ENCODE results near the gene SEPTIN12. TPM values are rescaled to one million over a fixed set of nuclear protein-coding genes. Genes with fewer than 3 reads are reported as not detected.

Gene SEPTIN12
- polyA plus RNA-seq, 3 donors = not detected

GRCh38 chr16:4755687-4756086 is 32.5 kb downstream of the SEPTIN12 start:
- H3K79me2 ChIP-seq (ENCODE audit: insufficient read depth, low read length) = no peaks in the 10 kb centered on the region
- no peak overlapping the region for H3K4me2 ChIP-seq (replicated peaks; ENCODE audit: extremely low read depth, low read length, poor library complexity, severe bottlenecking)
- H3K36me3 ChIP-seq (replicated peaks in 1 of 2; ENCODE audit: control insufficient read depth in 1 of 2, insufficient read depth in 2 of 2, low read length in 2 of 2) = peaks cover 73 to 91% of the 10 kb centered on the region in 2 donors
- H3K27me3 ChIP-seq (ENCODE audit: control insufficient read depth in 2 of 2, insufficient read depth in 2 of 2, low read length in 2 of 2) = no peaks in the 10 kb centered on the region
- TF ChIP-seq, protein P1, sequence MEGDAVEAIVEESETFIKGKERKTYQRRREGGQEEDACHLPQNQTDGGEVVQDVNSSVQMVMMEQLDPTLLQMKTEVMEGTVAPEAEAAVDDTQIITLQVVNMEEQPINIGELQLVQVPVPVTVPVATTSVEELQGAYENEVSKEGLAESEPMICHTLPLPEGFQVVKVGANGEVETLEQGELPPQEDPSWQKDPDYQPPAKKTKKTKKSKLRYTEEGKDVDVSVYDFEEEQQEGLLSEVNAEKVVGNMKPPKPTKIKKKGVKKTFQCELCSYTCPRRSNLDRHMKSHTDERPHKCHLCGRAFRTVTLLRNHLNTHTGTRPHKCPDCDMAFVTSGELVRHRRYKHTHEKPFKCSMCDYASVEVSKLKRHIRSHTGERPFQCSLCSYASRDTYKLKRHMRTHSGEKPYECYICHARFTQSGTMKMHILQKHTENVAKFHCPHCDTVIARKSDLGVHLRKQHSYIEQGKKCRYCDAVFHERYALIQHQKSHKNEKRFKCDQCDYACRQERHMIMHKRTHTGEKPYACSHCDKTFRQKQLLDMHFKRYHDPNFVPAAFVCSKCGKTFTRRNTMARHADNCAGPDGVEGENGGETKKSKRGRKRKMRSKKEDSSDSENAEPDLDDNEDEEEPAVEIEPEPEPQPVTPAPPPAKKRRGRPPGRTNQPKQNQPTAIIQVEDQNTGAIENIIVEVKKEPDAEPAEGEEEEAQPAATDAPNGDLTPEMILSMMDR (IDR thresholded peaks at IDR 0.05) = no peak
- Mint-ChIP-seq H3K4me1 (no peaks in the 10 kb centered on the region), H3K4me3 (no peak overlapping the region), H3K9me3 (peaks cover 5 to 11% (median 8%) of the 10 kb centered on the region in 7 donors), H3K36me3 (peaks cover 77 to 92% of the 10 kb centered on the region in 2 donors), H3K27me3 (ENCODE audit: low read depth in 3 of 3) (peaks cover 0 to 1% (median 0%) of the 10 kb centered on the region in 3 donors), H3K27ac (no peak overlapping the region)
- H3K27ac ChIP-seq (ENCODE audit: low read depth in 1 of 2, low read length in 2 of 2) = no peak overlapping the region
- WGBS (ENCODE audit: insufficient coverage) = 100% methylated on average over 5 of the region's 6 CpGs
- intact Hi-C loops (cut with micrococcal nuclease) = no loop called here
- H3K9ac ChIP-seq (ENCODE audit: insufficient read depth, low read length, poor library complexity, severe bottlenecking) = no peak overlapping the region
- H3K9me3 ChIP-seq (replicated peaks in 1 of 2; ENCODE audit: control insufficient read depth in 1 of 2, insufficient read depth in 1 of 2, low read length in 2 of 2) = peaks cover 0 to 6% of the 10 kb centered on the region in 2 donors
- no peak overlapping the region for H2AFZ ChIP-seq (ENCODE audit: insufficient read depth, low read depth, low read length, poor library complexity, severe bottlenecking)
- no peak overlapping the region for H3K4me3 ChIP-seq (replicated peaks in 1 of 3; ENCODE audit: low read depth in 2 of 3, low read length in 3 of 3)
- H3K4me1 ChIP-seq (ENCODE audit: control insufficient read depth in 1 of 2, insufficient read depth in 2 of 2, low read length in 2 of 2) = no peaks in the 10 kb centered on the region
- no peaks in the 10 kb centered on the region for H4K20me1 ChIP-seq (ENCODE audit: insufficient read depth, low read length)
- DNase-seq = no peak

GRCh38 chr16:4754865-4755264 is 33.3 kb downstream of the SEPTIN12 start:
- H3K4me1 Mint-ChIP-seq = no peaks in the 10 kb centered on the region
- H3K4me1 ChIP-seq (ENCODE audit: control insufficient read depth in 1 of 2, insufficient read depth in 2 of 2, low read length in 2 of 2) = no peaks in the 10 kb centered on the region
- peaks cover 5 to 11% (median 8%) of the 10 kb centered on the region in 7 donors for H3K9me3 Mint-ChIP-seq
- H3K36me3 Mint-ChIP-seq = peaks cover 69 to 89% of the 10 kb centered on the region in 2 donors
- peaks cover 0 to under 1% (median 0%) of the 10 kb centered on the region in 3 donors for H3K27me3 Mint-ChIP-seq (ENCODE audit: low read depth in 3 of 3)
- no peak overlapping the region for H3K4me2 ChIP-seq (replicated peaks; ENCODE audit: extremely low read depth, low read length, poor library complexity, severe bottlenecking)
- WGBS (ENCODE audit: insufficient coverage) = no CpG with 5 or more reads among the region's 4 CpGs
- H3K4me3 ChIP-seq (replicated peaks in 1 of 3; ENCODE audit: low read depth in 2 of 3, low read length in 3 of 3) = no peak overlapping the region
- no peaks in the 10 kb centered on the region for H4K20me1 ChIP-seq (ENCODE audit: insufficient read depth, low read length)
- H3K4me3 Mint-ChIP-seq = no peak overlapping the region
- H3K79me2 ChIP-seq (ENCODE audit: insufficient read depth, low read length) = no peaks in the 10 kb centered on the region
- no peak overlapping the region for H2AFZ ChIP-seq (ENCODE audit: insufficient read depth, low read depth, low read length, poor library complexity, severe bottlenecking)
- no peak overlapping the region for H3K9ac ChIP-seq (ENCODE audit: insufficient read depth, low read length, poor library complexity, severe bottlenecking)
- intact Hi-C loops (cut with micrococcal nuclease) = no loop called here
- TF ChIP-seq, protein P1 (IDR thresholded peaks at IDR 0.05) = no peak
- H3K27ac Mint-ChIP-seq = no peak overlapping the region
- no peak overlapping the region for H3K27ac ChIP-seq (ENCODE audit: low read depth in 1 of 2, low read length in 2 of 2)
- no peaks in the 10 kb centered on the region for H3K27me3 ChIP-seq (ENCODE audit: control insufficient read depth in 2 of 2, insufficient read depth in 2 of 2, low read length in 2 of 2)
- H3K36me3 ChIP-seq (replicated peaks in 1 of 2; ENCODE audit: control insufficient read depth in 1 of 2, insufficient read depth in 2 of 2, low read length in 2 of 2) = peaks cover 70 to 91% of the 10 kb centered on the region in 2 donors
- H3K9me3 ChIP-seq (replicated peaks in 1 of 2; ENCODE audit: control insufficient read depth in 1 of 2, insufficient read depth in 1 of 2, low read length in 2 of 2) = peaks cover 0 to 6% of the 10 kb centered on the region in 2 donors
- no peak for DNase-seq
